NCI-H2171 (cell line): ENCODE data around the gene PRKN.
"Not testable (repeated sequence)": the region's sequence is repeated elsewhere in the genome, so short reads cannot be mapped to it uniquely, and the experiment has no call there.

ENCODE experiments used
- DNase-seq: peaks from one replicate; lab custom pipeline; 2025; lab: John Stamatoyannopoulos, UW

PRKN gene

GRCh38 chr6:161543684-161544309 is 1183.8 kb downstream of the PRKN start:
- no peak for DNase-seq

DNA sequence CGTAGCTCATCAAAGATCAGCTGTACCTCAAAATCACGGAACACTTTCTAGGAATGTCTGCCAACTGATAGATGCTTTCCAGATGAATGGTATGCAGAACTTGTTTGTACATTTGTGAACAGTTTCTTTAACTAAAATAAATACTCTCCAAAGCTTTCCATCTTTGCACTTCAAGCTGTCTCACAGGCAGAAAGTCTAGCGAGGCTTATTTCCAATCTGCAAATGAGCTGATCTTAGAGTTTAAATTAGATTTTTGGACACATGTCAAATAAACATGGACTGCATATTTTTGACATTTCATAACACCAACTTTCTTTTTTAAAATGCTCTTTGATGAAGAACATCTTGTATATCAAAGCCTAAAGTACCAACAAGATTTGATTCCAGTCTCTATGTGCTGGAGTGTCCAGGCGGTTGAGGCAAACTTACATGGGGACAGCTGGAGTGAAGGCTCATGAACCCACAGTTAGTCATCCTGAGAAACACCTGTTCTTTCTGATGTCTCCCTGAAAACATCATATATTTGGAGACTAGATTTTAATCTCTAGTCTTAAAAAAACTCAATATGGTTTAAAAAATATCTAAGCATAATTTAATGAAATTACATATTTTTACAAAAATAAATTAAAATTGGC is 1185.1 kb downstream of the PRKN start:
- DNase-seq: no peak

DNA sequence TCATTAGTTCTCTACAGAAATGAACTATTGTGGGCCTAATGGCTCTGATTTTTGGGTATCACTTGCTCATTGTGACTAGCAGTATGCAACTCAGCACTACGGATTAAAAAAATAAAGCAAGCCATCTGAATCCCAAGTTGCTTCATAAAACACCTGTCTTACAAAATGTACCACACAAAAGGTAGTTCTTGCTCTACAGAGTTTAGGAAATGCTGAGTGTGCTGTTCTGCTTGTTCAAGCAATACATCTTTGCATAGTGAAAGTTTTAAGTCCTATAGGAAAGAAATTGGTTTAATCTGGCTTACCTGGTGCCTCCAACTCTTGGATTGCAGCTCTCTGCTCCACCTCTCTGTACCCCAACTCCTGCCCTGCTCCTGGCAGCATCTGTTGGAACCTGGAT is 1187.0 kb downstream of the PRKN start:
- no peak for DNase-seq

DNA sequence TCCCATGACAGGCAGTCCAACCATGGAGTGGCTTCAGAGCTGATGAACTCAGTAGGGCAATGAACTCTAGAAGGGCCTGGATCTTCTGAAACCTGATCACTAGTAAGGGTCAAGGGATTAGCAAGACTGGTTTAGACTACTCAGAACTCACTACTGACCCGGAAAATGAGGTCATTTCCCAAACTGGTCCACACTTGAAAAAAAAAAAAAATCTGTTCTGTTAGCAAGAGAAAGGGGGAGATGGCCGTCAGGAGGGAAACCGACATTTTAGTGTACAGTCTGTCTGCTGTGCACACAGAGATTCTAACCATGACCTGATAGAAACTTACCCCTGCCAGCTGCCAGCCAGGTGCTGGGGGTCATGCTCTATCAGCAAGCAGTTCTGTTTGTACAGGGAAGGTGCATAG is 1191.3 kb downstream of the PRKN start:
- no peak for DNase-seq

DNA sequence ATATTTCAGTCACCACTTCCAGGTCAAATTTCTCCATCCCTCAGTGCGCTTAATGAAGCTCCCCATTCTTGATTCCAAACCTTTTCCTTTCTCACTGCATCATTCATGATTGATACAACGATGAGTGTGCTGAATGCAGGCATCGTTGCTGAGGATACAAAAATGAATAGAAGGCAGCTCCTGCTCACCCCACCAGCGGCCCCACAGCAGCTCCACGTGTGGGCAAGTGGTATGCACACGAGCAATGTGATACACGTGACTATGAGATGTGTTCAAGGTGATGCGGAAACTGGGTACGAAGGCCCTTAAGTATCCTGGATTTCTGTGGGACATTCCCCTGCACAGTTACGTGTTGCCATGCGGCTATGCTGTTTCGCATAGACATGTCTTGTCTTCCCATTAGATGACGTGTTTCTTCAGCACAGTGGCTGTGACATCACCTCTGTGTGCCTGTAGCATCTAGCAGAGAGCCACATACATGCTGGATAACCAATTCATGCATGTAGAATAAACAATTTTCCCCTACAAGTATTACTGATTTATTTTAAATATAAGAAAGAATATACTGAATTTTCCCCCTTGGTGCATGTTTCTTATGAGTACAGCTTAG is 1193.2 kb downstream of the PRKN start:
- no peak for DNase-seq

DNA sequence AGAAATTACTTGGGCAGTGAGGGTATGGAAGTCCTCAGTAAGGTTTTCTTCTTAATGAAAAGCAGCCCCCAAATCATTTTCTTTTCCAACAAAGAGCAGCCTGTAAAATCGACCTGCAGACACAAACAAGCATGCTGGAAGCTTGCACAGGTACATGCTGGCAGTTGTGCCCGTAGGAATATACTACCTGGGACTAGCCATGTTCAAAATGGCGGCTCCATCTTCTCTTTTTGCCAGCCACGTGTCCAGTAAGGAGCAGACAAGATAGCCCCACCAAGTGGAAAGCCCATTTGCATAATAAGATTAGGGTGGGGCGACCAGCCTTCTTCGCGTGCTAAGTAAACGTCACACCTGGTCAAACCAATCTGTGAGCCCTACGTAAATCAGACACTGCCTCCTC is 1194.3 kb downstream of the PRKN start:
- DNase-seq: no peak

DNA sequence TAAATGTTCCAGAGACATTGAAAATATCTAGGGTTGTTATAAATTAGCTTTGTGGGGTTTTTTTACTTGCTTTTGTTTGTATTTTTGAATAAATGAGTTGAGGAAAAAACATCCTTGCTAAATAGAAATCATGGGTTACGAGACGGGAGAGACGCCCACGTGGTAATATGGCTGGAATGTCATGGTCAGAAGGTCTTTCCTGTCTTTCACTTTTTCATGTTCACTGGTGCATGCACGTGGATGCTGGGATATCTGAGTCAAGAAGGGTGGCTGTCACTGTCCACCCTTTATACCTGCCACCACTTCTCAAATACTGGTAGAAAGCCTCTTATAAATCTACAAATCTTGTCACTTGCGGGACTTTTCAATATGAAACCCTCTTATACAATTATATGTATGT is 1195.0 kb downstream of the PRKN start:
- no peak for DNase-seq

- DNase-seq: no peak
Measured at GRCh38 chr6:161526794-161527193, 1200.8 kb downstream of the PRKN start.

GRCh38 chr6:161523362-161523761 is 1204.2 kb downstream of the PRKN start:
- DNase-seq: no peak

DNA sequence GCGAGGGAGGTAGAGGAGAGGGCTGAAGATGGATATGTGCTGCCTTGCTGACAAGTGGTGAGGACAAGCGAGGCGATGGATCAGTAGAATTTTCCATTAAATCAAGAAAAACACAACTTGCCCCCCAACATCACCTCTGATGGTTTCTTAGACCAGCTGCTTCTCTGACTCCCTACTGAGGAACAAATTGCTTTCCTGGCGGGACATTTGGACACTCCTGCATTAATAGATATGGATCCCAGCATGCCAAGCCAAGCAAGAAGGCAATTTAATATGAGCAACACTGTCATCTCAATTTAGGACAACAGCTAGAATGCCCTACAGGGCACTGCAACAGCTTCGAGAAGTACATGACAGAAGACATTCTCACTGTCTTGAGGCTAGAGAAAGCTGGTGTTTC is 1205.3 kb downstream of the PRKN start:
- DNase-seq: no peak

GRCh38 chr6:161511447-161512095 is 1216.0 kb downstream of the PRKN start:
- no peak for DNase-seq

GRCh38 chr6:161508341-161508740 is 1219.2 kb downstream of the PRKN start:
- no peak for DNase-seq

DNA sequence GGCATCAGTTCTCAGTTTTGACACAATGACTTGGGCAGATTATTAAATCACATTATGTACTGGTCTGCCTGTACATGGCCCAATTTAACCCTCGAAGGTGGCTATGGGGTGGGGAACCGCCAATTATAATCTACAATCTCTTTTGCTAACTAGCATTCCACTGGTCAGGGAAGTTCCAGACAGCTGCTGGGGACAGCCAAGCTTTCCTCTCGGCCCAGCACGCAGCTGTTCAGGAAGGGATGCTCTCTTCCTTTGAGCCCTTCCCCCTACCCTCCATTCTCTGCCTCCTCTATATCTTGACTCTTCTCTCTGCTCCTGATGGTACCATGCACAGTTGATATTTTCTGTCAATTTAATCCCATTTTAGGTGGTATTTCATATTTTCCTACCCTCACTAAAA is 1220.2 kb downstream of the PRKN start:
- no peak for DNase-seq

DNA sequence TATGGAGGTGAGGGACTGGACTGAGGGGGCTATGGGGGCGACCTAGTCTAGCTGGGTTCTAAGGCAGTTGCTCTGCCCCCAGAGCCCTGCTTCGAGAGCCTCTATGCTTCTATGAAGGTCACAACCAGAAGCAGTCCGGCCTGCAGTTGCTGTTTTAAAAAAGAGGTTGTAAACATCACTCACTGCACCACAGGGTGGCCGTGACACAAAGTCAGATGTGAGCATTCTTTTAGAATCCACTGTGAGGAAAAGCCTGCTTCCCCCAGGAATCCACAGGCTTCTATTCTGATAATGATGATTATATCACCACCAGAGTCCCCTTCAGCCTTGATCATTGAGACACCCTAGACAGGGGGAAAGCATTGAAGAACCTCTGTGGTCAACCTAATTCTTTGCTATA is 1224.0 kb downstream of the PRKN start:
- no peak for DNase-seq

GRCh38 chr6:161498881-161499280 is 1228.7 kb downstream of the PRKN start:
- DNase-seq: no peak

GRCh38 chr6:161498359-161498758 is 1229.2 kb downstream of the PRKN start:
- DNase-seq: peak; percentile 15

- no peak for DNase-seq
Measured at GRCh38 chr6:161496941-161497340, 1230.6 kb downstream of the PRKN start.

- not testable (repeated sequence) for DNase-seq
Measured at GRCh38 chr6:161496271-161496670, 1231.3 kb downstream of the PRKN start.

DNA sequence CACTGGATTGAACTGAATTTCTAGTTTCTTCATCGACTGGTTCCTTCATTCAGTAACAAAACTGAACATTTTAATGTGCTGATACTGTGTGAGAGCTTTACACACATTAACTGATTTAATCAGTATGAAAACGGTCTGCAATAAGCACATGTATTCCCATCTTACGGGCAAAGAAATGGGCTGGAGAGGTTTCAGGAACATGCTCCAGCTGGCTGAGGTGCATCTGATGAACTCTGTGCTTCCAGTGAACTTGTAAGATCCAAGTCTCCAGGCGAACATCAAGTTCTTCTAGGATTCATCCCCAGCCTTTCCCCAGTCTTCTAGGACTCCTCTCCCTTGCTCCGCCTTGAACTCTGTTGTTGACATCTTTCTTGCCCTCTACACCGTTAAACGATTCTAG is 1233.0 kb downstream of the PRKN start:
- DNase-seq: no peak

DNA sequence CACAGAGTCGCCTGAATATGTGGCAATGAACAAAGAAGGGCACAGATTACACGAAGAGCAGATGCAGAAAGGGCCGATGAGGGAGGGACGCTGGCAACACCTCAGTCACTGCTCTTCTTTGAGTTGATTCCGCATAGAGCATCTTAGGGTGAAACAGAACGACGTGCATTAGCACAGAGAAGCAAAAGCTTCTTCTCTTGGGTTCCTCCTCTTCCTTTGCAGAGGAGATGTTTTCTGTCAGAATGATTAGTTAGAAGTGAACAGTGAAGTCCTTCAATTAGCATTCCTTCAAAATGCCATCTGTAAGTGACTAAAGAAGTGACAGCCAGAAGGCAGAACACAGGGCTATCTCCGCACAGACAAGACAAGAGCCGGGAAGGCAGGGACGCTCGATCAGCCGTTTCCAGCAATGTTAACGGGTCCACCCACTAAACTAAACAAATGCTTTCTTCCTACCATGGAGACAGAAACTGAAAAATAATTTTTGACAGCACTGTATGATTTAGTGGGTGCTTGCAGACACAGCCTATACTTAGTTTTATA is 1233.9 kb downstream of the PRKN start:
- no peak for DNase-seq

DNA sequence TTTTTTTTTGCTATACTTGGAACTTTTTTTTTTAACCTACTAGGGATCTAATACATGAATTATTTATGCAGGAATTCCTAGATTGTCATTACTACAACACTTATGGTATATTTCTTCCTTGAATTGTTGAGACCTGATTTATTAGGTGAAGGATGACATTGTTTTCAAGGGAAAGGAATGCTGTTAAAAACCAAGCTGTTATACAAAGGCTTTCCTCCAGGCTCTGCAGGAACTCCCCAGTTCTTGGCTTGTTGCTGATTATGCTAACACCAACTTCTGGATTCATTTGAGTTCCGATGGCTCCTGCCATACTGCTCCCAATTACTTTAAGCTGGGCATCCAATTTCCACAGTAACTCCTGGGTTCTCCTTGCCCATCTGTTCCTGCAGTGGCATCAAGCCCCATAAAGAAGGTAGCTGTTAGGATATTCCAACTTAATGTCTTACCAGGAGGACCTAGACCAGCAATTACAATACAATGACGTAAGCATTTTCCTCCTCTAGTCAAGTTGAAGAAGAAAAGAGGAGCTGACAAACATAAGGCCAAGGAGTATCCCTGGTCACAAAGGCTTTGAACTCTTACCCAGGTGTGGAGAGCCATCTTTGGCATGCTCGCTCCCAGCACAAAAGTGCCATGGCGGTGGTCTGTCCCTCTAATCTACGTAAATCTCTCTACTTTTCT is 1237.8 kb downstream of the PRKN start:
- no peak for DNase-seq

GRCh38 chr6:161487694-161488093 is 1239.9 kb downstream of the PRKN start:
- DNase-seq: no peak

DNA sequence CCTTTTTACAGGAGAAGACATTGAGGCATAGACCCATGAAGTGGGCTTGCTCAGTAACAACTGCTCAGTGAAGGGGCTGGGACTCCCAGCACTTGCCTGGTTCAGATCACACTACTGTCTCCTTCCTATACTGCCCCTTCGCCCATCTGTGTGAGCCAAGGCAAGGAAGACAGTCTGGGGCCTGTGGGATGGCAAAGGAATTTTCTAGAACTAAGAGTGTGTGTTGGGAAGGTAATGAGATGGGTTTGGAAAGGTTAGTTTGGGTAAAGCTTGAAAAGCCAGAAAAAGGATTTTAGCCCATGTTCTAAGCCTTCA is 1240.4 kb downstream of the PRKN start:
- DNase-seq: no peak
